WI38 (cell line): Measurements from ENCODE around the gene WNT7A.

Experiments used
- H3K4me3 ChIP-seq: 2 replicates; pipeline ENCODE4 v1.5.1; 2011; ENCODE audit warnings: low read depth, mild to moderate bottlenecking, control low read depth, low read length
- CTCF ChIP-seq: IDR thresholded peaks from 2 replicates; pipeline ENCODE4 v1.5.1; 2012; ENCODE audit warnings: low read depth, mild to moderate bottlenecking, control low read depth, low read length

Gene WNT7A

GRCh38 chr3:13878281-13879101 is 1.4 kb downstream of the WNT7A start:
- TF ChIP-seq CTCF = no peak
- no peak overlapping the region for H3K4me3 ChIP-seq

- no peak overlapping the region for H3K4me3 ChIP-seq
These were observed 2.0 kb downstream of the WNT7A start for GRCh38 chr3:13877911-13878280.

DNA sequence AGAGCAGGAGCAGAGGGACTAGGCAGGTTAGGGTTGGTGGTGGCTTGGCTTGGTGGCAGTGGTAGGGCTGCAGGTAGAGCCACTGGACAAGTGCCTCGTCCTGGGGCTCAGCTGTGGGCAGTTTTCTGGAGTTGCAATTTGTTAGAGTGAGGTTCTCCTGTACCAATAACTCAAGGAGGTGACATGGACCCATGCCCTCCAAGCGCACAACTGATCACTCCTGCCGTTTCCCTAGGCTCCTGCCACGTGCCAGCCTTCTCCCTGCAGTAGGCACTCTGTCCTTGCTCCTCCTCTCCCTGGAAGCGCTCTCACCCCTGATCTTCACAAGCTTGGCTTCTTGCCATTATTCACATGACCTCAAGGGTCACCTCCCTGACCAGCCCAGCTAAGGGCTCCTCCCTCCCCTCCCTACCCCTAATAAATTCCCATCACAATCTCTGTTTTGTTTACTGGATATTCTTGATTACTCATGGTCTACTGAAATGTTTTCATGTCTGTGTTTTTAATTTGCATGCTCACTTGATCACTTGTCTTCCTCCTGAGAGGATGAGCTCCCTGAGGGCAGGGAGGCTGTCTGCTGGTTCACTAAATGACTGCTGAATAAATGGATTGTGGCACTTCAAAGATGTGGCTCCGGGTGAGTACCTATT is 3.3 kb downstream of the WNT7A start:
- H3K4me3 ChIP-seq = no peak overlapping the region
- TF ChIP-seq CTCF = no peak

More at GRCh38 chr3:13877911-13878280, 2.0 kb downstream of the WNT7A start:
- TF ChIP-seq CTCF = no peak

- no peak for TF ChIP-seq CTCF
These were observed 5.0 kb downstream of the WNT7A start for GRCh38 chr3:13874891-13875290.

GRCh38 chr3:13873818-13874217 is 6.1 kb downstream of the WNT7A start:
- H3K4me3 ChIP-seq = no peak overlapping the region

More at GRCh38 chr3:13874891-13875290, 5.0 kb downstream of the WNT7A start:
- no peak overlapping the region for H3K4me3 ChIP-seq

DNA sequence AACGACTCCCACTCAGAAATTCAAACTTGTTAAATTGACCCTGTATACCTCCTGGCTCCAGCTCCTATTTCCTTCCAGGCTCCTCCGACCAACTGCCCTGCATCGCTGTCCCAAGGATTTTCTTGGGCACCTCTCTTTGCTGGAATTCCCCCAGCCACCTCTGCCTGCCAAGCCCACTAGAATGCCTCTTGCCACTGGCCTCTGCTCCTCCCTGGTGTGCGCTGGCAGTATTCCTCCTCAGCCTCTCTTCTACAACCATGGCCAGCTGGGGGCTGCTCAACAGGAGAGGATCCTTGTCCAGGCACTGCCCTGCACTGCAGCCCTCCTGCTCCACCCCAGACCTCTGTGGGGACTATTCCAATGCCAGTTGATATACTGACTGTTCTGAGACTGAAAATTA is 7.4 kb downstream of the WNT7A start:
- no peak for TF ChIP-seq CTCF
- no peak overlapping the region for H3K4me3 ChIP-seq

More at GRCh38 chr3:13873818-13874217, 6.1 kb downstream of the WNT7A start:
- TF ChIP-seq CTCF = no peak

DNA sequence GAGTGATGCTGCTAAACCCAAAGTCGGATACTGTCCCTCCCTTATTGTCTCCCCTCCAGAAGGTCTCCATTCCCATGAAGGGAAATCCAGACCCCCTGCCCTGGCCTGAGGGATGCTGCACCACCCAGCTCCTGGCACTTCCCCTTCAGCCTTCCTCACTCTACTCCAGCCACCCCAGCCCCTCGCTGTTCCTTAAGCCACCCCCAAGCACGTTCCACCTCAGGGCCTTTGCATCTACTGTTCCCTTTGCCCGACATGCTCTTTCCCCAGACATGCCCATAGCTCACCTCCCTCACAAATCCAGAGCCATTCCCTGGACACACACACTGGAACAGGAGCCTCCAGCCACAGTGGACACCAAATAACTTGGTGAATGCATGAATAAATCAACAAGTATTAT is 8.1 kb downstream of the WNT7A start:
- TF ChIP-seq CTCF = no peak
- H3K4me3 ChIP-seq = no peak overlapping the region
